IMR-90 (cell line): Measurements from ENCODE around the gene TTC8. TPM values are rescaled to one million over a fixed set of nuclear protein-coding genes. Genes with fewer than 3 reads are reported as not detected.

Experiments used
- ATAC-seq: fragments of 200-7000 bp; cut with Tn5 transposase; 2 replicates; pipeline ENCODE4 v1.9.1; 2020; ENCODE audit warnings: low read depth, mild to moderate bottlenecking, moderate library complexity
- BruUV-seq: library from RNA; stranded (reverse); fragments of 400-500 nt; replicated peaks from 2 replicates; lab custom pipeline; 2021; lab: Mats Ljungman, UMichigan
- CTCF ChIA-PET: fragments of 300-600 bp; formaldehyde crosslinking; extraction: SDS; loops from one replicate; lab custom pipeline; 2021; ENCODE audit warnings: antibody characterized with exemption; lab: Yijun Ruan, JAX
- POLR2A ChIA-PET: fragments of 300-600 bp; sonication (Branson Sonifier 250); formaldehyde crosslinking; loops from one replicate; lab custom pipeline; 2022; ENCODE audit warnings: antibody characterized with exemption; ENCODE audit not compliant: unreplicated experiment; lab: Charles Lee
- DNase-seq: peaks from one replicate; pipeline ENCODE4 v3.0.0; 2013
- H2AFZ ChIP-seq: replicated peaks from 2 replicates; pipeline ENCODE3; 2013; ENCODE audit warnings: low read length, mild to moderate bottlenecking; ENCODE audit not compliant: poor library complexity
- H2AK5ac ChIP-seq: 2 replicates; pipeline ENCODE4 v1.6.1; 2013; ENCODE audit warnings: low read depth, low read length, inconsistent platforms
- H2AK9ac ChIP-seq: replicated peaks from 2 replicates; pipeline ENCODE3; 2013; ENCODE audit warnings: mild to moderate bottlenecking, low read depth, low read length, moderate library complexity; ENCODE audit not compliant: poor library complexity
- H2BK120ac ChIP-seq: 2 replicates; pipeline ENCODE4 v1.6.1; 2013; ENCODE audit warnings: low read depth, low read length, inconsistent platforms
- H2BK15ac ChIP-seq: 3 replicates; pipeline ENCODE4 v1.6.1; 2013; ENCODE audit warnings: low read depth, low read length, inconsistent platforms
- H2BK20ac ChIP-seq: 2 replicates; pipeline ENCODE4 v1.6.1; 2013; ENCODE audit warnings: low read depth, mild to moderate bottlenecking, inconsistent platforms, low read length, moderate library complexity
- H2BK5ac ChIP-seq: 2 replicates; pipeline ENCODE4 v1.6.1; 2013; ENCODE audit warnings: mild to moderate bottlenecking, low read depth, low read length, inconsistent platforms; ENCODE audit not compliant: poor library complexity, severe bottlenecking
- H3K14ac ChIP-seq: replicated peaks from 2 replicates; pipeline ENCODE4 v1.6.1; 2013; ENCODE audit warnings: low read depth, low read length, inconsistent platforms
- H3K18ac ChIP-seq: 2 replicates; pipeline ENCODE4 v1.6.1; 2013; ENCODE audit warnings: low read depth, low read length, control low read depth
- H3K23ac ChIP-seq: 2 replicates; pipeline ENCODE4 v1.6.1; 2013; ENCODE audit warnings: low read depth, low read length, inconsistent platforms
- H3K27ac ChIP-seq: 2 replicates; pipeline ENCODE4 v1.5.1; 2013; ENCODE audit warnings: mild to moderate bottlenecking, control low read depth, low read length; ENCODE audit not compliant: insufficient read depth
- H3K27me3 ChIP-seq: 2 replicates; pipeline ENCODE4 v1.6.1; 2013; ENCODE audit warnings: low read length; ENCODE audit not compliant: control insufficient read depth, insufficient read depth
- H3K36me3 ChIP-seq: 2 replicates; pipeline ENCODE4 v1.6.1; 2013; ENCODE audit warnings: low read length, mixed read lengths; ENCODE audit not compliant: control insufficient read depth, insufficient read depth
- H3K4ac ChIP-seq: 2 replicates; pipeline ENCODE4 v1.6.1; 2013; ENCODE audit warnings: low read depth, low read length, inconsistent platforms
- H3K4me1 ChIP-seq: 2 replicates; pipeline ENCODE4 v1.6.1; 2013; ENCODE audit warnings: low read length, mixed read lengths; ENCODE audit not compliant: control insufficient read depth, insufficient read depth
- H3K4me2 ChIP-seq: 2 replicates; pipeline ENCODE4 v1.6.1; 2013; ENCODE audit warnings: low read depth, mild to moderate bottlenecking, control low read depth, low read length, moderate library complexity
- H3K4me3 ChIP-seq: 2 replicates; pipeline ENCODE4 v1.5.1; 2013; ENCODE audit warnings: low read depth, mild to moderate bottlenecking, control low read depth, low read length, moderate library complexity; ENCODE audit not compliant: insufficient read depth
- H3K56ac ChIP-seq: 2 replicates; pipeline ENCODE4 v1.6.1; 2013; ENCODE audit warnings: low read length, inconsistent platforms; ENCODE audit not compliant: insufficient read depth; ENCODE audit errors: extremely low read depth
- H3K79me1 ChIP-seq, 2 experiments: 2 replicates each; pipeline ENCODE4 v1.6.1; 2013; ENCODE audit warnings: low read length in 2 of 2, inconsistent platforms in 1 of 2, low read depth in 1 of 2
- H3K9ac ChIP-seq: 2 replicates; pipeline ENCODE4 v1.6.1; 2013; ENCODE audit warnings: low read depth, low read length, control low read depth
- H3K9me1 ChIP-seq: 2 replicates; pipeline ENCODE4 v1.6.1; 2013; ENCODE audit warnings: low read length, inconsistent platforms; ENCODE audit not compliant: insufficient read depth
- H3K9me3 ChIP-seq: 2 replicates; pipeline ENCODE4 v1.6.1; 2013; ENCODE audit warnings: low read length; ENCODE audit not compliant: control insufficient read depth, insufficient read depth
- H4K20me1 ChIP-seq: 2 replicates; pipeline ENCODE4 v1.6.1; 2013; ENCODE audit warnings: low read length, inconsistent platforms; ENCODE audit not compliant: insufficient read depth
- H4K5ac ChIP-seq: 2 replicates; pipeline ENCODE4 v1.6.1; 2013; ENCODE audit warnings: mild to moderate bottlenecking, low read depth, low read length, control low read depth
- H4K8ac ChIP-seq, 2 experiments: 2 replicates each; pipeline ENCODE4 v1.6.1; 2013; ENCODE audit warnings: low read depth in 2 of 2, low read length in 2 of 2, control low read depth in 1 of 2, inconsistent platforms in 1 of 2
- H4K91ac ChIP-seq: 2 replicates; pipeline ENCODE4 v1.6.1; 2013; ENCODE audit warnings: low read depth, low read length, inconsistent platforms; ENCODE audit not compliant: insufficient read depth
- CEBPB ChIP-seq: IDR thresholded peaks from 2 replicates; pipeline ENCODE4 v1.6.1; 2012; ENCODE audit warnings: low read depth, low read length, improper control_type of control experiment
- CHD1 ChIP-seq: IDR thresholded peaks from 2 replicates; pipeline ENCODE4 v1.6.1; 2012; ENCODE audit warnings: low read depth, low read length, improper control_type of control experiment
- FOS ChIP-seq: fragments of 150-350 bp; IDR thresholded peaks from 2 replicates; pipeline ENCODE4 v1.6.1; 2016; ENCODE audit warnings: low read depth, low read length
- MAFK ChIP-seq: IDR thresholded peaks from 2 replicates; pipeline ENCODE4 v1.6.1; 2012; ENCODE audit warnings: low read depth, low read length, improper control_type of control experiment
- MAZ ChIP-seq: IDR thresholded peaks from 2 replicates; pipeline ENCODE4 v1.6.1; 2012; ENCODE audit warnings: low read depth, mild to moderate bottlenecking, low read length, improper control_type of control experiment, moderate library complexity, borderline replicate concordance
- MXI1 ChIP-seq: IDR thresholded peaks from 2 replicates; pipeline ENCODE4 v1.6.1; 2012; ENCODE audit warnings: low read depth, mild to moderate bottlenecking, low read length, moderate library complexity, borderline replicate concordance
- NFE2L2 ChIP-seq: fragments of 150-350 bp; IDR thresholded peaks from 2 replicates; pipeline ENCODE4 v1.6.1; 2016; ENCODE audit warnings: low read depth, mild to moderate bottlenecking, low read length
- POLR2A ChIP-seq: IDR thresholded peaks from 2 replicates; pipeline ENCODE4 v1.6.1; 2012; ENCODE audit warnings: mild to moderate bottlenecking, low read depth, low read length
- RAD21 ChIP-seq: IDR thresholded peaks from 2 replicates; pipeline ENCODE4 v1.6.1; 2012; ENCODE audit warnings: low read length, improper control_type of control experiment
- RCOR1 ChIP-seq: IDR thresholded peaks from 2 replicates; pipeline ENCODE4 v1.6.1; 2012; ENCODE audit warnings: mild to moderate bottlenecking, low read length, improper control_type of control experiment; ENCODE audit not compliant: insufficient replicate concordance
- RFX5 ChIP-seq: IDR thresholded peaks from 2 replicates; pipeline ENCODE4 v1.8.0; 2012; ENCODE audit warnings: low read depth, mild to moderate bottlenecking, low read length, moderate library complexity
- SMC3 ChIP-seq: fragments of 150-350 bp; IDR thresholded peaks from 2 replicates; pipeline ENCODE4 v1.6.1; 2016; ENCODE audit warnings: low read depth, mild to moderate bottlenecking, antibody characterized with exemption, low read length, moderate library complexity
- WGBS, 2 experiments: methylation state at CpG; one replicate each; pipeline versions ENCODE4 v1.1.5 to v1.1.7; 2013; ENCODE audit warnings: missing lambda C conversion rate in 2 of 2; ENCODE audit not compliant: insufficient read length in 1 of 2; ENCODE audit errors: extremely low coverage in 2 of 2; 5-methylcytosine and 5-hydroxymethylcytosine counted together
- dilution Hi-C: fragments of 300-500 bp; cut with HindIII; formaldehyde crosslinking; loops from one replicate; pipeline ENCODE4 v1.14.3; 2018; ENCODE audit warnings: low sequenced_read_pairs; ENCODE audit not compliant: unreplicated experiment
- in situ Hi-C: fragments of 300-500 bp; cut with MboI; formaldehyde crosslinking; loops from 3 replicates; pipeline ENCODE4 v1.14.3; 2019; ENCODE audit warnings: low sequenced_read_pairs, inconsistent platforms, mixed read lengths
- intact Hi-C: fragments of 100-400 bp; cut with micrococcal nuclease; formaldehyde crosslinking; loops from 2 replicates; pipeline ENCODE4 v1.10.0; 2022
- polyA plus RNA-seq, 3 experiments: library from polyadenylated mRNA; depleted of rRNA; stranded (reverse); fragments of >200 nt; gene quantifications; 2 replicates each; pipeline ENCODE4 v1.2.3, GENCODE V29; 2012; ENCODE audit warnings: low replicate concordance in 1 of 3
- total RNA-seq: library from RNA; depleted of rRNA; stranded (reverse); fragments of >200 nt; gene quantifications from 2 replicates; pipeline ENCODE4 v1.2.3, GENCODE V29; 2012
- TF ChIP-seq, protein P1 (sequence below): conservative IDR thresholded peaks from 2 replicates; pipeline ENCODE4 v1.5.1; 2012; ENCODE audit warnings: mild to moderate bottlenecking, low read depth, low read length, improper control_type of control experiment
- TF ChIP-seq, protein P2 (sequence below): fragments of 150-350 bp; IDR thresholded peaks from 2 replicates; pipeline ENCODE4 v1.6.1; 2017; ENCODE audit warnings: mild to moderate bottlenecking, antibody characterized with exemption, low read length, low read depth
- TF ChIP-seq, protein P3 (sequence below): fragments of 150-350 bp; IDR thresholded peaks from 2 replicates; pipeline ENCODE4 v1.6.1; 2016; ENCODE audit warnings: low read depth, mild to moderate bottlenecking, low read length, moderate library complexity, borderline replicate concordance

TTC8 gene
- total and polyA plus RNA-seq, 2 of the 4 experiments (the other 2 are of a cell fraction), result 48.9 to 84.2 TPM

DNA sequence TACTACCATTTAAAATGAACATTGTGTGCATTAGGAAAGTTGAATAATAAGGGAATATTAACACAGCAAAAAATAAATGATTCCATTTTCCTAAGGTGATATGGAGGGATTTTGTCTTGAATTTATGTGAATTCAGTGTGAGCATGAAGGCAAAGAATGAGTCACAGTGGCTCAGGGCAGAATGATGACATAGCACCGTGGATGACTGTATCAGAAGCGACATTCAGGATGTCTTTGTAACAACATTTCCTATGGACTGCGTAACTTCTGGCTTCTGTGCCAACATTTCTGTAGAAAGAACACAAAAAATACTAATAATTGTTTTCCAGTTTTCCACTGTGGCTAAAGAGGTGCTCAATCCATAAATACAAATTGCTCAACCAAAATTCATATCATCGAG lies 54.6 kb downstream of the TTC8 start:
- no peak overlapping the region for H3K27ac ChIP-seq
- H2BK15ac ChIP-seq, result no peak overlapping the region; the same call in 2 of the 3 replicates
- in situ Hi-C loops, result no loop called here
- peak overlapping the region; percentile 45; the same call in 1 of the 2 replicates for H4K5ac ChIP-seq
- no peaks in the 10 kb centered on the region; the same call in 1 of the 2 replicates for H3K4me1 ChIP-seq
- H4K91ac ChIP-seq, result 0 out of 2 replicates have a peak overlapping the region, but pooled peaks have one; percentile 7
- no peaks in the 10 kb centered on the region for H3K9me1 ChIP-seq
- no CpG with 5 or more reads among the region's 4 CpGs for WGBS, 2 experiments
- peak overlapping the region; percentile 88 for H2BK5ac ChIP-seq
- 0 out of 2 replicates have a peak, but pooled peaks cover 2% of the 10 kb centered on the region for H3K36me3 ChIP-seq
- H3K9me3 ChIP-seq, result peaks cover 12% of the 10 kb centered on the region
- H3K4me2 ChIP-seq, result peak overlapping the region; percentile 44; the same call in 1 of the 2 replicates
- POLR2A ChIA-PET, result no interaction called here
- DNase-seq (peak; percentile 96), ATAC-seq (peak; percentile 76)
- no peak overlapping the region for H3K23ac ChIP-seq
- CTCF ChIA-PET, result interaction anchor here (1.0 kb wide), 1 partner anchor 12 kb away, joined by 5 read pairs; no protein-coding TSS in a partner anchor
- H3K4ac ChIP-seq, result no peak overlapping the region
- H4K20me1 ChIP-seq, result no peaks in the 10 kb centered on the region
- H3K56ac ChIP-seq, result no peak overlapping the region
- peak overlapping the region; percentile 42; the same call in 1 of the 2 replicates for H2BK120ac ChIP-seq
- H2BK20ac ChIP-seq, result peak overlapping the region; percentile 30; the same call in 1 of the 2 replicates
- no peak overlapping the region for H2AFZ ChIP-seq
- no peaks in the 10 kb centered on the region for H3K27me3 ChIP-seq
- H2AK9ac ChIP-seq, result no peak overlapping the region
- H3K4me3 ChIP-seq, result no peak overlapping the region
- H2AK5ac ChIP-seq, result no peak overlapping the region
- no peak overlapping the region for H3K14ac ChIP-seq
- intact Hi-C loops, result loop anchor here (2.0 kb wide), 1 partner anchor 44 kb away; no protein-coding TSS in a partner anchor
- H4K8ac ChIP-seq, result peak overlapping the region; percentile 4 to 53; a peak in 2 of 4 replicates
- H3K18ac ChIP-seq, result peak overlapping the region; percentile 70; the same call in 1 of the 2 replicates
- H3K9ac ChIP-seq, result no peak overlapping the region
- no TSS peak for BruUV-seq
- dilution Hi-C loops, result no loop called here
- H3K79me1 ChIP-seq, result no peaks in the 10 kb centered on the region; a peak in 1 of 4 replicates
- no peak for TF ChIP-seq MXI1
- TF ChIP-seq RCOR1, result no peak
- TF ChIP-seq MAZ, result no peak
- TF ChIP-seq POLR2A, result no peak
- TF ChIP-seq SMC3, result no peak
- peak; percentile 21; the same call in 1 of the 2 replicates for TF ChIP-seq NFE2L2
- TF ChIP-seq FOS, result peak; percentile 94
- no peak for TF ChIP-seq CHD1
- TF ChIP-seq, protein P1, sequence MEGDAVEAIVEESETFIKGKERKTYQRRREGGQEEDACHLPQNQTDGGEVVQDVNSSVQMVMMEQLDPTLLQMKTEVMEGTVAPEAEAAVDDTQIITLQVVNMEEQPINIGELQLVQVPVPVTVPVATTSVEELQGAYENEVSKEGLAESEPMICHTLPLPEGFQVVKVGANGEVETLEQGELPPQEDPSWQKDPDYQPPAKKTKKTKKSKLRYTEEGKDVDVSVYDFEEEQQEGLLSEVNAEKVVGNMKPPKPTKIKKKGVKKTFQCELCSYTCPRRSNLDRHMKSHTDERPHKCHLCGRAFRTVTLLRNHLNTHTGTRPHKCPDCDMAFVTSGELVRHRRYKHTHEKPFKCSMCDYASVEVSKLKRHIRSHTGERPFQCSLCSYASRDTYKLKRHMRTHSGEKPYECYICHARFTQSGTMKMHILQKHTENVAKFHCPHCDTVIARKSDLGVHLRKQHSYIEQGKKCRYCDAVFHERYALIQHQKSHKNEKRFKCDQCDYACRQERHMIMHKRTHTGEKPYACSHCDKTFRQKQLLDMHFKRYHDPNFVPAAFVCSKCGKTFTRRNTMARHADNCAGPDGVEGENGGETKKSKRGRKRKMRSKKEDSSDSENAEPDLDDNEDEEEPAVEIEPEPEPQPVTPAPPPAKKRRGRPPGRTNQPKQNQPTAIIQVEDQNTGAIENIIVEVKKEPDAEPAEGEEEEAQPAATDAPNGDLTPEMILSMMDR, result no peak
- TF ChIP-seq MAFK, result peak; percentile 15; the same call in 1 of the 2 replicates
- TF ChIP-seq, protein P2, sequence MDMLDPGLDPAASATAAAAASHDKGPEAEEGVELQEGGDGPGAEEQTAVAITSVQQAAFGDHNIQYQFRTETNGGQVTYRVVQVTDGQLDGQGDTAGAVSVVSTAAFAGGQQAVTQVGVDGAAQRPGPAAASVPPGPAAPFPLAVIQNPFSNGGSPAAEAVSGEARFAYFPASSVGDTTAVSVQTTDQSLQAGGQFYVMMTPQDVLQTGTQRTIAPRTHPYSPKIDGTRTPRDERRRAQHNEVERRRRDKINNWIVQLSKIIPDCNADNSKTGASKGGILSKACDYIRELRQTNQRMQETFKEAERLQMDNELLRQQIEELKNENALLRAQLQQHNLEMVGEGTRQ, result no peak
- TF ChIP-seq RFX5, result no peak
- TF ChIP-seq CEBPB, result peak; percentile 94
- no peak for TF ChIP-seq RAD21
- TF ChIP-seq, protein P3, sequence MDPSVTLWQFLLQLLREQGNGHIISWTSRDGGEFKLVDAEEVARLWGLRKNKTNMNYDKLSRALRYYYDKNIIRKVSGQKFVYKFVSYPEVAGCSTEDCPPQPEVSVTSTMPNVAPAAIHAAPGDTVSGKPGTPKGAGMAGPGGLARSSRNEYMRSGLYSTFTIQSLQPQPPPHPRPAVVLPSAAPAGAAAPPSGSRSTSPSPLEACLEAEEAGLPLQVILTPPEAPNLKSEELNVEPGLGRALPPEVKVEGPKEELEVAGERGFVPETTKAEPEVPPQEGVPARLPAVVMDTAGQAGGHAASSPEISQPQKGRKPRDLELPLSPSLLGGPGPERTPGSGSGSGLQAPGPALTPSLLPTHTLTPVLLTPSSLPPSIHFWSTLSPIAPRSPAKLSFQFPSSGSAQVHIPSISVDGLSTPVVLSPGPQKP, result no peak
